K562 (cell line): ENCODE measurements around the gene YPEL2. TPM values are rescaled to one million over a fixed set of nuclear protein-coding genes. Genes with fewer than 3 reads are reported as not detected.
A peak's percentile ranks its signal among the peaks of the same experiment; 100 is the strongest.

ENCODE experiments used
- ADNP ChIP-seq: fragments of 200-800 bp; sonication (Bioruptor generic); IDR thresholded peaks from 2 replicates; pipeline ENCODE4 v1.6.1; 2016; ENCODE audit warnings: missing genetic modification characterization, missing compliant biosample characterization
- CBX2 ChIP-seq: fragments of 200-600 bp; sonication (generic); IDR thresholded peaks from one replicate; pipeline ENCODE4 v1.6.1; 2012; ENCODE audit warnings: mild to moderate bottlenecking, low read length, inconsistent platforms; ENCODE audit not compliant: insufficient read depth, poor library complexity, severe bottlenecking
- CXXC5 ChIP-seq: fragments of 250-450 bp; sonication (Bioruptor Pico); IDR thresholded peaks from 2 replicates; pipeline ENCODE4 v1.8.0; 2022; ENCODE audit warnings: inconsistent platforms, mild to moderate bottlenecking, moderate library complexity
- E2F1 ChIP-seq: sonication (generic); formaldehyde crosslinking; IDR thresholded peaks from 2 replicates; pipeline ENCODE4 v1.8.1; 2023; ENCODE audit warnings: mild to moderate bottlenecking, missing genetic modification reagents, moderate library complexity
- FOXM1 ChIP-seq, 2 experiments: fragments of 450-650 bp in 1 of 2; sonication (generic) in 1 of 2; formaldehyde crosslinking in 1 of 2; IDR thresholded peaks; 2 replicates each; pipeline versions ENCODE4 v1.6.1 to v1.9.0; 2017 to 2022; ENCODE audit warnings: low read depth in 2 of 2, mild to moderate bottlenecking in 2 of 2, missing genetic modification reagents in 1 of 2, moderate library complexity in 1 of 2
- HDAC6 ChIP-seq: IDR thresholded peaks from 2 replicates; pipeline ENCODE4 v1.6.1; 2012; ENCODE audit warnings: low read depth, mild to moderate bottlenecking, control low read depth, inconsistent platforms, low read length, moderate library complexity
- JUNB ChIP-seq: fragments of 450-650 bp; formaldehyde crosslinking; conservative IDR thresholded peaks from 2 replicates; pipeline ENCODE4 v1.4.0; 2020; ENCODE audit warnings: mild to moderate bottlenecking
- KDM1A ChIP-seq, 2 experiments: fragments of 450-650 bp; IDR thresholded peaks; 2 replicates each; pipeline ENCODE4 v1.6.1; 2016; ENCODE audit warnings: mild to moderate bottlenecking in 2 of 2
- MAFF ChIP-seq: IDR thresholded peaks from 2 replicates; pipeline ENCODE4 v1.6.1; 2012; ENCODE audit warnings: low read length, improper control_type of control experiment
- MED1 ChIP-seq: sonication (generic); formaldehyde crosslinking; IDR thresholded peaks from 2 replicates; pipeline ENCODE4 v1.8.1; 2023; ENCODE audit warnings: missing genetic modification reagents, borderline replicate concordance
- NFE2 ChIP-seq: IDR thresholded peaks from 2 replicates; pipeline ENCODE4 v1.6.1; 2014; ENCODE audit warnings: antibody characterized with exemption, low read depth
- NR3C1 ChIP-seq: sonication (generic); formaldehyde crosslinking; IDR thresholded peaks from 2 replicates; pipeline ENCODE4 v1.8.1; 2022; ENCODE audit warnings: missing genetic modification reagents
- PATZ1 ChIP-seq: fragments of 250-450 bp; sonication (Bioruptor Pico); IDR thresholded peaks from 2 replicates; pipeline ENCODE4 v1.5.0; 2020; ENCODE audit warnings: mild to moderate bottlenecking, borderline replicate concordance
- PML ChIP-seq: IDR thresholded peaks from 2 replicates; pipeline ENCODE4 v1.6.1; 2012; ENCODE audit warnings: low read length, inconsistent platforms
- POLR2G ChIP-seq: fragments of 200-400 bp; formaldehyde crosslinking; IDR thresholded peaks from 2 replicates; pipeline ENCODE4 v1.6.1; 2017; ENCODE audit warnings: low read depth, mild to moderate bottlenecking, antibody characterized with exemption, low read length, moderate library complexity
- RBBP5 ChIP-seq: fragments of 200-600 bp; sonication (generic); IDR thresholded peaks from 2 replicates; pipeline ENCODE4 v1.6.1; 2012; ENCODE audit warnings: borderline replicate concordance, mild to moderate bottlenecking, low read length, control low read depth, inconsistent platforms; ENCODE audit not compliant: insufficient read depth, poor library complexity, severe bottlenecking
- RBM22 ChIP-seq: fragments of 200-400 bp; formaldehyde crosslinking; IDR thresholded peaks from 2 replicates; pipeline ENCODE4 v1.6.1; 2018; ENCODE audit warnings: low read length, low read depth; ENCODE audit not compliant: poor library complexity, severe bottlenecking
- RBM25 ChIP-seq: fragments of 200-400 bp; formaldehyde crosslinking; IDR thresholded peaks from 2 replicates; pipeline ENCODE4 v1.6.1; 2018; ENCODE audit warnings: low read length, low read depth, moderate library complexity; ENCODE audit not compliant: severe bottlenecking
- SOX6 ChIP-seq: fragments of 450-650 bp; IDR thresholded peaks from 2 replicates; pipeline ENCODE4 v1.6.1; 2014; ENCODE audit warnings: mild to moderate bottlenecking
- TGIF2 ChIP-seq: sonication (generic); formaldehyde crosslinking; IDR thresholded peaks from 2 replicates; pipeline ENCODE4 v1.8.1; 2022; ENCODE audit warnings: mild to moderate bottlenecking, missing genetic modification reagents, moderate library complexity
- ZC3H8 ChIP-seq: fragments of 450-650 bp; IDR thresholded peaks from 2 replicates; pipeline ENCODE4 v1.6.1; 2017
- ZFP36 ChIP-seq: fragments of 150-350 bp; IDR thresholded peaks from 2 replicates; pipeline ENCODE4 v1.6.1; 2018; ENCODE audit warnings: low read length, low read depth; ENCODE audit not compliant: partially characterized antibody
- ZNF507 ChIP-seq: conservative IDR thresholded peaks from 2 replicates; pipeline ENCODE4 v1.6.1; 2017; ENCODE audit warnings: missing genetic modification characterization, missing compliant biosample characterization
- ZNF583 ChIP-seq: fragments of 250-450 bp; sonication (Bioruptor Pico); IDR thresholded peaks from 2 replicates; pipeline ENCODE4 v1.4.0; 2020
- ZNF696 ChIP-seq: fragments of 250-450 bp; sonication (Bioruptor Pico); conservative IDR thresholded peaks from 2 replicates; pipeline ENCODE4 v1.4.0; 2020; ENCODE audit warnings: mild to moderate bottlenecking, moderate library complexity
- polyA plus RNA-seq, 8 experiments: library from polyadenylated mRNA; depleted of rRNA in 4 of 8; stranded (reverse) in 5 of 8; unstranded in 3 of 8; fragments of >200 nt; fragmentation: Nextera tagmentation in 2 of 8; fragmentation: Illumina TruSeq in 1 of 8; extraction: Ambion mirVana in 2 of 8; extraction: Trizol in 1 of 8; gene quantifications; 2 replicates each; pipeline versions ENCODE4 v1.2.1 to v1.2.3, GENCODE V29; 2011 to 2014; ENCODE audit warnings: inconsistent platforms in 1 of 8, missing spikeins in 1 of 8
- total RNA-seq, 7 experiments: library from RNA; depleted of rRNA in 6 of 7; stranded (reverse); fragments of >200 nt in 6 of 7; fragmentation: Illumina TruSeq in 2 of 7; extraction: Trizol in 2 of 7; gene quantifications; 2 replicates each; pipeline versions ENCODE4 v1.2.1 to v1.2.3, GENCODE V29; 2011 to 2021; ENCODE audit warnings: low replicate concordance in 1 of 7
- TF ChIP-seq, protein P1 (sequence below): fragments of 450-650 bp; IDR thresholded peaks from 2 replicates; pipeline ENCODE4 v1.6.1; 2017; ENCODE audit warnings: antibody characterized with exemption

The YPEL2 gene
- total and polyA plus RNA-seq, 9 of the 15 experiments (the other 6 are each of a cell fraction or from before 2014, with no cell fraction given), result 0.11 to 2.4 (median 0.47) TPM

DNA sequence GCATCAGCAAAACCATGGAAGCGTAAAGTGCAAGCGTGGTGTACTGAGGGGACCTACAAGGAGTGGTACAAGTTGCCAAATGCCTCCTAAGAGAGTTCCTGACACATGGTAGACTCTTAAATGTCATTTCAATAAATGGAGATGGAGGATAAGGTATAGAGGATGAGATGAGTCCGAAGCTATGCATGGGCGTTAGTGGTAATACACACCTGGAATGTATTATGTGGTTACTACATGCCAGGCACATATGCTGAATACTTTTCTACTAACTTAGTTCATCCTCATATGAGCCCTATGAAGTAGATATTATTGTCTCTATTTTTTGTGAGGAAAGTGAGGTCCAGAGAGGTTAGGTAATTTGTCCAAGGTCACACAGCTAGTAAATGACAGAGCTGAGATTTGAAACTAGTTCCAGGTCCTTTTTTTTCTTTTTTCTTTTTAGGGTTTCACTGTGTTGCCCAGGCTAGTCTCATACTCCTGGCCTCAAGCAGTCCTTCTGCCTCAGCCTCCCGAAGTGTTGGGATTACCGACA, 15.5 kb downstream of the YPEL2 start (continued):
- no peak for TF ChIP-seq NR3C1 (CRISPR knock-in tag)
- TF ChIP-seq PML, result no peak
- TF ChIP-seq ZNF507, result no peak
- no peak for TF ChIP-seq MAFF
- TF ChIP-seq KDM1A (IDR thresholded peaks at IDR 0.05), result peak; percentile 35 to 66; a peak in 3 of 4 replicates
- TF ChIP-seq PATZ1 (CRISPR knock-in tag), result no peak
- TF ChIP-seq TGIF2, result no peak
- TF ChIP-seq ZFP36, result peak; percentile 73
- TF ChIP-seq SOX6, result no peak
- 0 out of 2 replicates have a peak, but pooled peaks have one; percentile 33 for TF ChIP-seq ADNP
- TF ChIP-seq FOXM1 (IDR thresholded peaks at IDR 0.05; ENCODE audit: low read depth), result no peak
- TF ChIP-seq FOXM1 (CRISPR knock-in tag; IDR thresholded peaks at IDR 0.05; ENCODE audit: low read depth), result no peak
- peak; percentile 90 for TF ChIP-seq RBM25
- no peak for TF ChIP-seq CBX2
- no peak for TF ChIP-seq NFE2
- no peak for TF ChIP-seq RBBP5
- TF ChIP-seq ZNF583, result no peak
- TF ChIP-seq MED1, result no peak
- TF ChIP-seq CXXC5 (CRISPR knock-in tag), result no peak
- no peak for TF ChIP-seq ZNF696 (CRISPR knock-in tag)
- TF ChIP-seq, protein P1, sequence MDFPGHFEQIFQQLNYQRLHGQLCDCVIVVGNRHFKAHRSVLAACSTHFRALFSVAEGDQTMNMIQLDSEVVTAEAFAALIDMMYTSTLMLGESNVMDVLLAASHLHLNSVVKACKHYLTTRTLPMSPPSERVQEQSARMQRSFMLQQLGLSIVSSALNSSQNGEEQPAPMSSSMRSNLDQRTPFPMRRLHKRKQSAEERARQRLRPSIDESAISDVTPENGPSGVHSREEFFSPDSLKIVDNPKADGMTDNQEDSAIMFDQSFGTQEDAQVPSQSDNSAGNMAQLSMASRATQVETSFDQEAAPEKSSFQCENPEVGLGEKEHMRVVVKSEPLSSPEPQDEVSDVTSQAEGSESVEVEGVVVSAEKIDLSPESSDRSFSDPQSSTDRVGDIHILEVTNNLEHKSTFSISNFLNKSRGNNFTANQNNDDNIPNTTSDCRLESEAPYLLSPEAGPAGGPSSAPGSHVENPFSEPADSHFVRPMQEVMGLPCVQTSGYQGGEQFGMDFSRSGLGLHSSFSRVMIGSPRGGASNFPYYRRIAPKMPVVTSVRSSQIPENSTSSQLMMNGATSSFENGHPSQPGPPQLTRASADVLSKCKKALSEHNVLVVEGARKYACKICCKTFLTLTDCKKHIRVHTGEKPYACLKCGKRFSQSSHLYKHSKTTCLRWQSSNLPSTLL, result no peak
- no peak for TF ChIP-seq POLR2G
- TF ChIP-seq RBM22, result no peak
- no peak for TF ChIP-seq E2F1 (CRISPR knock-in tag)
- TF ChIP-seq JUNB (CRISPR knock-in tag), result no peak
- TF ChIP-seq ZC3H8, result no peak
- TF ChIP-seq HDAC6, result no peak
